A673 (cell line): ENCODE measurements around the gene CHAMP1. TPM values are rescaled to one million over a fixed set of nuclear protein-coding genes. Genes with fewer than 3 reads are reported as not detected.
"Not testable (repeated sequence)": the region's sequence is repeated elsewhere in the genome, so short reads cannot be mapped to it uniquely, and the experiment has no call there.

Source experiments
- BruUV-seq: library from RNA; stranded (reverse); fragments of 400-500 nt; replicated peaks from 2 replicates; lab custom pipeline; 2021; lab: Mats Ljungman, UMichigan
- CTCF ChIA-PET: fragments of 300-600 bp; sonication (Branson Sonifier 250); formaldehyde crosslinking; loops from one replicate; lab custom pipeline; 2022; ENCODE audit warnings: antibody characterized with exemption; lab: Charles Lee
- POLR2A ChIA-PET: fragments of 300-600 bp; sonication (Branson Sonifier 250); formaldehyde crosslinking; loops from one replicate; lab custom pipeline; 2022; ENCODE audit warnings: antibody characterized with exemption; ENCODE audit not compliant: low non-redundant PET; lab: Charles Lee
- DNase-seq: peaks from one replicate; pipeline ENCODE4 v3.0.0-alpha.2; 2015; ENCODE audit warnings: low spot score
- H3K27ac ChIP-seq: fragments of 200-600 bp; sonication (generic); 2 replicates; pipeline ENCODE4 v1.5.1; 2016; ENCODE audit warnings: mixed run types, low read depth, mild to moderate bottlenecking, mixed read lengths, antibody characterized with exemption, low read length; ENCODE audit not compliant: poor library complexity, severe bottlenecking
- H3K27me3 ChIP-seq: fragments of 200-600 bp; sonication (generic); replicated peaks from 2 replicates; pipeline ENCODE4 v1.6.1; 2017; ENCODE audit warnings: mixed run types, low read depth, mild to moderate bottlenecking, mixed read lengths, antibody characterized with exemption, low read length; ENCODE audit not compliant: insufficient read depth, poor library complexity
- H3K36me3 ChIP-seq: fragments of 200-600 bp; sonication (generic); 2 replicates; pipeline ENCODE4 v1.6.1; 2016; ENCODE audit warnings: mixed run types, mild to moderate bottlenecking, mixed read lengths, antibody characterized with exemption, low read length; ENCODE audit not compliant: insufficient read depth, poor library complexity, severe bottlenecking
- H3K4me1 ChIP-seq: fragments of 200-600 bp; sonication (generic); 2 replicates; pipeline ENCODE4 v1.6.1; 2017; ENCODE audit warnings: mixed run types, mild to moderate bottlenecking, mixed read lengths, antibody characterized with exemption, low read length; ENCODE audit not compliant: insufficient read depth, poor library complexity, severe bottlenecking
- H3K4me3 ChIP-seq: fragments of 200-600 bp; sonication (generic); 2 replicates; pipeline ENCODE4 v1.5.1; 2016; ENCODE audit warnings: low read depth, mixed run types, mild to moderate bottlenecking, mixed read lengths, low read length; ENCODE audit not compliant: poor library complexity, severe bottlenecking
- H3K9me3 ChIP-seq: fragments of 200-600 bp; sonication (generic); 2 replicates; pipeline ENCODE4 v1.6.1; 2016; ENCODE audit warnings: mixed run types, low read depth, mild to moderate bottlenecking, mixed read lengths, antibody characterized with exemption, low read length; ENCODE audit not compliant: poor library complexity, severe bottlenecking
- intact Hi-C: fragments of 100-400 bp; cut with micrococcal nuclease; formaldehyde crosslinking; loops from one replicate; pipeline ENCODE4 v1.10.0; 2022; ENCODE audit not compliant: unreplicated experiment
- microRNA-seq: library from miRNA; unstranded; fragments of <30 nt; microRNA quantifications from one replicate; pipeline ENCODE4 v1.2.0, GENCODE V29; 2021
- total RNA-seq: library from RNA; stranded (reverse); gene quantifications from 2 replicates; pipeline ENCODE4 v1.2.3, GENCODE V29; 2021
- TF ChIP-seq, protein P1 (sequence below): fragments of 300-800, 200-600 bp; sonication (generic); conservative IDR thresholded peaks from 2 replicates; pipeline ENCODE4 v1.5.1; 2017; ENCODE audit warnings: low read depth, mild to moderate bottlenecking, antibody characterized with exemption, low read length, moderate library complexity, mixed read lengths

CHAMP1 gene
- total RNA-seq, 1 experiment from 2014 or later, result 31.8 TPM

GRCh38 chr13:114352763-114353162, 38.5 kb downstream of the CHAMP1 start:
- CTCF ChIA-PET, result not testable (repeated sequence)
- DNase-seq, result peak; percentile 66

DNA sequence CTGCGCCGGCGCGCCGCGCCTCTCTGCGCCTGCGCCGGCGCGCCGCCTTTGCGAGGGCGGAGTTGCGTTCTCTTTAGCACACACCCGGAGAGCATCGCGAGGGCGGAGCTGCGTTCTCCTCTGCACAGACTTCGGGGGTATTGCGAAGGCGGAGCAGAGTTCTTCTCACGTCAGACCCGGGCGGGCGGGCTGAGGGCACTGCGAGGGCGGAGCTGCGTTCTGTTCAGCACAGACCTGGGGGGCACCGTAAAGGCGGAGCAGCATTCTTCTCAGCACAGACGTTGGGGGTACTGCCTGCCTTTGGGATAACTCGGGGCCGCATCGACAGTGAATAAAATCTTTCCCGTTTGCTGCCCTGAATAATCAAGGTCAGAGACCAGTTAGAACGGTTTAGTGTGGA, 39.1 kb downstream of the CHAMP1 start:
- H3K4me1 ChIP-seq, H3K9me3 ChIP-seq, POLR2A ChIA-PET, H3K36me3 ChIP-seq, BruUV-seq, CTCF ChIA-PET, H3K4me3 ChIP-seq, H3K27ac ChIP-seq, DNase-seq, intact Hi-C loops, H3K27me3 ChIP-seq: not testable (repeated sequence)

More at GRCh38 chr13:114352763-114353162, 38.5 kb downstream of the CHAMP1 start:
- H3K4me1 ChIP-seq, POLR2A ChIA-PET, H3K36me3 ChIP-seq, H3K9me3 ChIP-seq, H3K27ac ChIP-seq, BruUV-seq, H3K4me3 ChIP-seq, intact Hi-C loops, H3K27me3 ChIP-seq: not testable (repeated sequence)
- TF ChIP-seq, protein P1, sequence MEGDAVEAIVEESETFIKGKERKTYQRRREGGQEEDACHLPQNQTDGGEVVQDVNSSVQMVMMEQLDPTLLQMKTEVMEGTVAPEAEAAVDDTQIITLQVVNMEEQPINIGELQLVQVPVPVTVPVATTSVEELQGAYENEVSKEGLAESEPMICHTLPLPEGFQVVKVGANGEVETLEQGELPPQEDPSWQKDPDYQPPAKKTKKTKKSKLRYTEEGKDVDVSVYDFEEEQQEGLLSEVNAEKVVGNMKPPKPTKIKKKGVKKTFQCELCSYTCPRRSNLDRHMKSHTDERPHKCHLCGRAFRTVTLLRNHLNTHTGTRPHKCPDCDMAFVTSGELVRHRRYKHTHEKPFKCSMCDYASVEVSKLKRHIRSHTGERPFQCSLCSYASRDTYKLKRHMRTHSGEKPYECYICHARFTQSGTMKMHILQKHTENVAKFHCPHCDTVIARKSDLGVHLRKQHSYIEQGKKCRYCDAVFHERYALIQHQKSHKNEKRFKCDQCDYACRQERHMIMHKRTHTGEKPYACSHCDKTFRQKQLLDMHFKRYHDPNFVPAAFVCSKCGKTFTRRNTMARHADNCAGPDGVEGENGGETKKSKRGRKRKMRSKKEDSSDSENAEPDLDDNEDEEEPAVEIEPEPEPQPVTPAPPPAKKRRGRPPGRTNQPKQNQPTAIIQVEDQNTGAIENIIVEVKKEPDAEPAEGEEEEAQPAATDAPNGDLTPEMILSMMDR, result peak; percentile 60

Small RNA genes lying within 50 kb of the gene (microRNA-seq; reads per million reads assigned to microRNA genes)
- not detected for gene MIR4502

Other genes starting within 250 kb of the CHAMP1 start
- gene RASA3, start 181.9 kb upstream of the CHAMP1 start, total RNA-seq, result 22.1 and 24.1 TPM in 2 replicates
- gene CFAP97D2, start 135.2 kb upstream of the CHAMP1 start, total RNA-seq, result not detected in 2 replicates
- gene CDC16, start 79.6 kb upstream of the CHAMP1 start, total RNA-seq, result 61.1 and 63.3 TPM in 2 replicates
- 32.0 and 34.5 TPM in 2 replicates for gene UPF3A, start 32.9 kb upstream of the CHAMP1 start, total RNA-seq